OCI-LY1 (cell line): ENCODE data around the gene GCM1.

Source experiments
- EZH2 ChIP-seq: fragments of 200-600 bp; sonication (generic), shearing (Covaris generic); IDR thresholded peaks from 2 replicates; pipeline ENCODE4 v1.8.0; 2017; ENCODE audit warnings: borderline replicate concordance, mixed run types, mild to moderate bottlenecking, antibody characterized with exemption, low read length, moderate library complexity, mixed read lengths
- TF ChIP-seq, protein P1 (sequence below): fragments of 200-600 bp; sonication (generic), shearing (Covaris generic); IDR thresholded peaks from 2 replicates; pipeline ENCODE4 v1.5.1; 2017; ENCODE audit warnings: mild to moderate bottlenecking, antibody characterized with exemption, low read length, moderate library complexity, mixed read lengths

- TF ChIP-seq, protein P1, sequence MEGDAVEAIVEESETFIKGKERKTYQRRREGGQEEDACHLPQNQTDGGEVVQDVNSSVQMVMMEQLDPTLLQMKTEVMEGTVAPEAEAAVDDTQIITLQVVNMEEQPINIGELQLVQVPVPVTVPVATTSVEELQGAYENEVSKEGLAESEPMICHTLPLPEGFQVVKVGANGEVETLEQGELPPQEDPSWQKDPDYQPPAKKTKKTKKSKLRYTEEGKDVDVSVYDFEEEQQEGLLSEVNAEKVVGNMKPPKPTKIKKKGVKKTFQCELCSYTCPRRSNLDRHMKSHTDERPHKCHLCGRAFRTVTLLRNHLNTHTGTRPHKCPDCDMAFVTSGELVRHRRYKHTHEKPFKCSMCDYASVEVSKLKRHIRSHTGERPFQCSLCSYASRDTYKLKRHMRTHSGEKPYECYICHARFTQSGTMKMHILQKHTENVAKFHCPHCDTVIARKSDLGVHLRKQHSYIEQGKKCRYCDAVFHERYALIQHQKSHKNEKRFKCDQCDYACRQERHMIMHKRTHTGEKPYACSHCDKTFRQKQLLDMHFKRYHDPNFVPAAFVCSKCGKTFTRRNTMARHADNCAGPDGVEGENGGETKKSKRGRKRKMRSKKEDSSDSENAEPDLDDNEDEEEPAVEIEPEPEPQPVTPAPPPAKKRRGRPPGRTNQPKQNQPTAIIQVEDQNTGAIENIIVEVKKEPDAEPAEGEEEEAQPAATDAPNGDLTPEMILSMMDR: no peak
- no peak for TF ChIP-seq EZH2
These were observed 17.9 kb downstream of the GCM1 start for GRCh38 chr6:53130569-53131290.
